Stimulated activated CD8-positive, alpha-beta memory T cell treated with anti-CD3 and anti-CD28 coated beads, Interleukin-15, amount 100 ng/mL, for 1 hour (primary cell): Measurements from ENCODE around the gene SCMH1.

ENCODE experiments used
- DNase-seq: peaks from one replicate; pipeline ENCODE4 v3.0.0-alpha.2; 2020; ENCODE audit warnings: low read depth

SCMH1 gene

GRCh38 chr1:41003640-41004220 is 238.4 kb downstream of the SCMH1 start:
- peak; percentile 80 for DNase-seq

- no peak for DNase-seq
These were observed 238.9 kb downstream of the SCMH1 start for GRCh38 chr1:41003127-41003639.

GRCh38 chr1:40998668-40999067 is 243.4 kb downstream of the SCMH1 start:
- DNase-seq: no peak

- no peak for DNase-seq
These were observed 245.0 kb downstream of the SCMH1 start for GRCh38 chr1:40997096-40997495.

- no peak for DNase-seq
These were observed 253.0 kb downstream of the SCMH1 start for GRCh38 chr1:40989066-40989465.

- no peak for DNase-seq
These were observed 253.8 kb downstream of the SCMH1 start for GRCh38 chr1:40988280-40988679.

GRCh38 chr1:40987439-40988276 is 254.4 kb downstream of the SCMH1 start:
- DNase-seq: no peak

GRCh38 chr1:40986956-40987355 is 255.2 kb downstream of the SCMH1 start:
- DNase-seq: no peak

GRCh38 chr1:40986328-40986783 is 255.8 kb downstream of the SCMH1 start:
- DNase-seq: no peak

GRCh38 chr1:40985875-40986274 is 256.2 kb downstream of the SCMH1 start:
- DNase-seq: no peak

GRCh38 chr1:40985161-40985560 is 256.9 kb downstream of the SCMH1 start:
- no peak for DNase-seq

- DNase-seq: no peak
These were observed 257.6 kb downstream of the SCMH1 start for GRCh38 chr1:40984531-40984930.

GRCh38 chr1:40984066-40984465 is 258.0 kb downstream of the SCMH1 start:
- no peak for DNase-seq

GRCh38 chr1:40983286-40983685 is 258.8 kb downstream of the SCMH1 start:
- DNase-seq: no peak

- DNase-seq: no peak
These were observed 259.4 kb downstream of the SCMH1 start for GRCh38 chr1:40982721-40983120.

- no peak for DNase-seq
These were observed 260.2 kb downstream of the SCMH1 start for GRCh38 chr1:40981691-40982448.

- peak; percentile 1 for DNase-seq
These were observed 261.5 kb downstream of the SCMH1 start for GRCh38 chr1:40980453-40981121.

- no peak for DNase-seq
These were observed 262.0 kb downstream of the SCMH1 start for GRCh38 chr1:40980068-40980452.

GRCh38 chr1:40979241-40980067 is 262.7 kb downstream of the SCMH1 start, which contains the start of gene CTPS1:
TSS of gene CTPS1 (plus strand) at chr1:40979696. CDS start at chr1:40983291, 3,595 bp downstream.
- DNase-seq: peak; percentile 93

- no peak for DNase-seq
These were observed 263.2 kb downstream of the SCMH1 start for GRCh38 chr1:40978886-40979240.

- DNase-seq: no peak
These were observed 264.4 kb downstream of the SCMH1 start for GRCh38 chr1:40977716-40978115.
